GM12873 (cell line): ENCODE results near the gene PTRH1.

Experiments used
- CTCF ChIP-seq: IDR thresholded peaks from 2 replicates; pipeline ENCODE4 v1.5.1; 2012; ENCODE audit warnings: low read depth, mild to moderate bottlenecking, moderate library complexity, low read length, control low read depth; ENCODE audit not compliant: insufficient read depth; ENCODE audit errors: missing control alignments

The PTRH1 gene

GRCh38 chr9:127714020-127714750 lies 1.3 kb downstream of the PTRH1 start:
- no peak for TF ChIP-seq CTCF

GRCh38 chr9:127712867-127713266 lies 2.6 kb downstream of the PTRH1 start:
- no peak for TF ChIP-seq CTCF

GRCh38 chr9:127712371-127712770 lies 3.1 kb downstream of the PTRH1 start:
- TF ChIP-seq CTCF: no peak

- TF ChIP-seq CTCF: no peak
Observed at GRCh38 chr9:127711831-127712274, 3.6 kb downstream of the PTRH1 start.

- no peak for TF ChIP-seq CTCF
Observed at GRCh38 chr9:127711226-127711701, 4.2 kb downstream of the PTRH1 start.

- no peak for TF ChIP-seq CTCF
Observed at GRCh38 chr9:127710204-127710783, 5.2 kb downstream of the PTRH1 start.

GRCh38 chr9:127708952-127709587 lies 6.4 kb downstream of the PTRH1 start:
- no peak for TF ChIP-seq CTCF
